Measurements from ENCODE around the gene OR6C3.

DNA sequence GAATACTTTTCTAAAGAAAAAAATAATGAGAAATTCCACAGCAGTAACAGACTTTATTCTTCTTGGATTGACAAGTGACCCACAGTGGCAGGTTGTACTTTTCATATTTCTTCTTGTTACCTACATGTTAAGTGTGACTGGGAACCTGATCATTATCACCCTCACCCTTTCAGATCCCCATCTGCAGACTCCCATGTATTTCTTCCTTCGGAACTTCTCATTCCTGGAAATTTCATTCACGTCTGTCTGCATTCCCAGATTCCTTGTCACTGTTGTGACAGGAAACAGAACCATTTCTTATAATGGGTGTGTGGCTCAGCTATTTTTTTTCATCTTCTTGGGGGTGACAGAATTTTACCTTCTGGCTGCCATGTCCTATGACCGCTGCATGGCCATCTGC, 34.5 kb downstream of the OR6C3 start:
- no peak for TF ChIP-seq YY1 (IDR thresholded peaks at IDR 0.05; ENCODE audit: low read depth)
- TF ChIP-seq EP300 (IDR thresholded peaks at IDR 0.05; ENCODE audit: borderline replicate concordance) = no peak
- TF ChIP-seq EGR1 (IDR thresholded peaks at IDR 0.05) = no peak
- no peak for TF ChIP-seq REST (IDR thresholded peaks at IDR 0.05; ENCODE audit: low read depth)
- no peak for TF ChIP-seq TAF1 (IDR thresholded peaks at IDR 0.05; ENCODE audit: low read depth)
- TF ChIP-seq MAX (IDR thresholded peaks at IDR 0.05) = no peak
- TF ChIP-seq CREB1 (IDR thresholded peaks at IDR 0.05; ENCODE audit: low read depth) = no peak
- TF ChIP-seq RAD21 (IDR thresholded peaks at IDR 0.05; ENCODE audit: low read depth) = no peak
- TF ChIP-seq, protein P1, sequence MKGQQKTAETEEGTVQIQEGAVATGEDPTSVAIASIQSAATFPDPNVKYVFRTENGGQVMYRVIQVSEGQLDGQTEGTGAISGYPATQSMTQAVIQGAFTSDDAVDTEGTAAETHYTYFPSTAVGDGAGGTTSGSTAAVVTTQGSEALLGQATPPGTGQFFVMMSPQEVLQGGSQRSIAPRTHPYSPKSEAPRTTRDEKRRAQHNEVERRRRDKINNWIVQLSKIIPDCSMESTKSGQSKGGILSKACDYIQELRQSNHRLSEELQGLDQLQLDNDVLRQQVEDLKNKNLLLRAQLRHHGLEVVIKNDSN (IDR thresholded peaks at IDR 0.05) = no peak
- no peak for TF ChIP-seq CEBPB (IDR thresholded peaks at IDR 0.05)
- TF ChIP-seq FOXM1 (IDR thresholded peaks at IDR 0.05; ENCODE audit: borderline replicate concordance, low read depth) = no peak
- no peak for TF ChIP-seq TCF12 (IDR thresholded peaks at IDR 0.05; ENCODE audit: low read depth)
- no peak for TF ChIP-seq ZBTB7A (IDR thresholded peaks at IDR 0.05; ENCODE audit: low read depth)

Measured in Ishikawa (cell line).